Stimulated activated naive CD8-positive, alpha-beta T cell treated with anti-CD3 and anti-CD28 coated beads, Interleukin-15, Interleukin-2, amounts not matched to agents 100 U/mL and 50 U/mL, for 24 hours (primary cell): ENCODE measurements around the gene CELF2.
A peak's percentile ranks its signal among the peaks of the same experiment; 100 is the strongest.

Experiments
- ATAC-seq: fragments of 150-1000 bp; cut with Tn5 transposase; one replicate; pipeline ENCODE4 v1.10.0; 2021
- DNase-seq: peaks from one replicate; pipeline ENCODE4 v3.0.0; 2021

CELF2 gene

DNA sequence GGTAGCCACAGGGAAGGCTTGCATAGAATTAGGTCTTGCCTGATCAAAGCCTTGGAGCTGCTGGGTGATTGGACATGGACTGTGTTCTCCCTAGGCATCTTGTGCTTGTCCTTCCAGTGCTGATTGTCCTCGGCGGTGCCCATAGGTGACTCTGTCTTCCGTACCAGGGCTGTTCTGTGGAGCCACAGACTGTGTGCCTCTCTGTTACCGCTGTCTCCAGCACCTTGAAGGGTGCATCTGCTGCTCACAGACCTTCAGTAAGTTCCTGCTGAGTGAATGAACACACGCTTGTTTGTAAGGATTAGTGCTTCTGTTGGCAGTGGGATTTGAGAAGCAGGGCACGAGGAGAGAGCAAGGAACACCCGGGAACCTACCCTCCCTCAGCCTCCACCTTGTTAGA lies 116.7 kb downstream of the CELF2 start:
- no peak for ATAC-seq
- DNase-seq: no peak

DNA sequence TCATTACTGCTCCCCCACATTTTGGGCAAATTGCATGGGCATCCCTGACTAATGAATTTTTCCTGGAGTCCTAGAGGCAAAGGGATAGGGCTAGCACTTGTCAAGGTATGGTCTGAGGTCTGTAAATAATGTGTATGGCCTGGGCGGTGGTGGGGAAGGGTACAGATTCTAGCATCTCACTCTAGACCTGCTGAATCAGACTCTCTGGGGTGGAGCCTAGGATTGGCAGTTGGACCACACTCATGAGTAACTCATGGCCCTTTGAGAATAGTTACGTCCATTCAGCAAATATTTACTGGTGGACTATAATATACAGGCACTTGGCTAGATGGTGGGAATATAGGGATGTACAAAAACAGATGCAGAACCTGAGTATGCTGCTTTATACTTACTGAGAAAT lies 118.0 kb downstream of the CELF2 start:
- ATAC-seq: no peak
- DNase-seq: no peak

DNA sequence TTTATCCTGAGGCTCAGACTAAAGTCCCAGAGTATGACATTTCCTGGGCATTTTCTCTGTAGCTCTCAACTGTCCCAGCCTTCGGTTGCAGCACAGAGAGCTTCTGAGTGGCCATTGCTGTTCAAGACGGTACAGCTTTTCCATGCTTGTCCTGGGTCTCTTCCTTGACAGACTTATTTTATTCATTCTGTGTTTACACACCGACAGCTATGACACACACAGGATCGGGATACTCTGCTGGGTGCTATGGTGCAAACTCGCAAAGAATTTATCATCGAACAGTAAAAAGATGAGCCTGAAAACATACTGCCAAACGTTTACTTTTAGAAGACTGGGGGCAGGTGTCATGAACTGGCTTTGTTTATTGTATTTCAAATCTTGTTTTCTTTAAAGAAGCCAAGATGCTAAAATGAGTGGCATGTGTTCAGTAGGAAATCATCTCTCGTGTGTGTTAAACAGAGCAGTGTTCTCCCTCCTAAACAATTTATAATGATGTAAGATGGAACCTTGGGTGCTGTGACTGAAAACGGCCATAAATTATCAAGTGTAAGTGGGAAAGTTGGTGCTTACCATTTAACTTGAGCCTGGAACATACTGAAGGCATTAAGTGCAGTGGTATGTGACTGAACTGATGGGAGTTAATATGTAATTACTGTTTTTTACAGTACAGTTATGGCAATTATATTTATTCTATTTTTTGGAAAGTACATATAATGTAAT lies 120.8 kb downstream of the CELF2 start:
- no peak for DNase-seq
- no peak for ATAC-seq

DNA sequence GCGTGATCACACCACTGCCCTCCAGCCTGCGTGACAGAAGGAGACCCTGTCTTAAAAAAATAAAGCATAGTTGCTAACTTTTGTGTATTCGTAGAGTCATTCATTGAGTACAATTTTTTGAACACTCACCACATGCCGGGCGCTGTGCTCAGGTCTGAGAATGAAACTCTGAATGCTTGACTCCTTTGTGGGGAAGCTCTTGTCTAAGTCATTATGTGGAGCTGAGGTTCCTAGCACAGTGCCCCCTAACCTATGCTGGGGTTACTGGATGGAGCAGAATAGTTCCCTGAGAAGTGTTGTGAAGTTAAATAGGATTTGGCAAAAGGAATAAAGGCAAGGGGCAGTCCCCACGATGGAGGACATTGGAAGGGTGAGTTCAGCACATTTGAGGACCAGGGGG lies 123.3 kb downstream of the CELF2 start:
- peak; percentile 45 for ATAC-seq

DNA sequence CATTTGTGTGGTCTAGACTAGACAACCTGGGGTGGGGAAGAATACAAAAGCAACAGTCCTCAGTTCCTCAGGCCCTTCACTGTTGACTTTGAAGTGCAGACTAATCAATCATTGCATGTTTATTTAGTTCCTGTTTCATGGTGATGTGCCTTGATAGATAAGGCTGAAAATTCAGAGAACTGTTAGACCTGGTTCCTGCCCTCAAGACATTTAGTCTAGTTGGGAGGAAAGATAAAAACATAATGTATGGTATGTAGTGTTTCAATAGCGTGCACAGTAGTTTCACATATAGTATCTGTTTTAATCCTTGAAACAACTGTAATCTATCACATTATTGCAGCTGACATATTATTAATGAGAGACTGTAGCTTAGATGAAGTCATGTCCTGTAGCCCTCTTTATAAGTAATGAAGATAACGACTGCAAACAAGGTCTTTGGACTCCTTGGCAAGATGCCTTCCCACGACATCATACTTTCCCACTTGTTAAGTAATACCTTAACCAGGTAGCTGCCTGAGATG lies 124.0 kb downstream of the CELF2 start:
- ATAC-seq: no peak
- no peak for DNase-seq

More for the DNA sequence above, 123.3 kb downstream of the CELF2 start:
- DNase-seq: no peak

DNA sequence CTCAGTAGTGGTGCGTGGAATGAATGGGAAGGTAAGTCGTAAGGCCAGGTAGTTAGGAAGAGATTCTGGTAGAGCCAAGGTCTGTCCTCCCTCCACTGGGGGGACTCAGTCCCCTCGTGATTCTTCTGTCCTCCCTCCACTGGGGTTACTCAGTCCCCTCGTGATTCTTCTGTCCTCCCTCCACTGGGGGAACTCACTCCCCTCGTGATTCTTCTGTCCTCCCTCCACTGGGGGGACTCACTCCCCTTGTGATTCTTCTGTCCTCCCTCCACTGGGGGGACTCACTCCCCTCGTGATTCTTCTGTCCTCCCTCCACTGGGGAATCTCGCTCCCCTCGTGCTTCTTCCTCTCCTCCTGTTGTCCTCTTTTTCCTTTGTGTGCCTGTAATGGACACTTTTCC lies 125.1 kb downstream of the CELF2 start:
- ATAC-seq (no peak), DNase-seq (no peak)

DNA sequence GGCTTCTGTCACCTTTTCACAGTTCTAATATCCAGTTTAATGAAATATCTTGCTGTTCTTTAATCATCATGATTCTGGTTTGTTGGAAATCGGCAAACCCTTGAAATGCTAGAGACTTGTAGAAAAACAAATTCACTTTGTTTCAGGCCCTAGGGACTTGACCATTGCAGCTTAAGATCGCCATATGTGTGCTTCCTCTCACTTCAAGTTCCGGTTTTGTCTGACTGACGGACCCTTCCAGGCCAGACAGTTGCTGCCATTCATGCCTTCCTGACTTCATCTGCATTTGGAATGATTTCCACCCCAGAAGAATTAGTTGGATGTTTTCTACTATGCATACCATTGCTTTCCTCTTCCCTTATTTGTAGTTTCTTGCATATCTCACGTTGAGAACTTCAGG lies 125.6 kb downstream of the CELF2 start:
- ATAC-seq (no peak), DNase-seq (no peak)

DNA sequence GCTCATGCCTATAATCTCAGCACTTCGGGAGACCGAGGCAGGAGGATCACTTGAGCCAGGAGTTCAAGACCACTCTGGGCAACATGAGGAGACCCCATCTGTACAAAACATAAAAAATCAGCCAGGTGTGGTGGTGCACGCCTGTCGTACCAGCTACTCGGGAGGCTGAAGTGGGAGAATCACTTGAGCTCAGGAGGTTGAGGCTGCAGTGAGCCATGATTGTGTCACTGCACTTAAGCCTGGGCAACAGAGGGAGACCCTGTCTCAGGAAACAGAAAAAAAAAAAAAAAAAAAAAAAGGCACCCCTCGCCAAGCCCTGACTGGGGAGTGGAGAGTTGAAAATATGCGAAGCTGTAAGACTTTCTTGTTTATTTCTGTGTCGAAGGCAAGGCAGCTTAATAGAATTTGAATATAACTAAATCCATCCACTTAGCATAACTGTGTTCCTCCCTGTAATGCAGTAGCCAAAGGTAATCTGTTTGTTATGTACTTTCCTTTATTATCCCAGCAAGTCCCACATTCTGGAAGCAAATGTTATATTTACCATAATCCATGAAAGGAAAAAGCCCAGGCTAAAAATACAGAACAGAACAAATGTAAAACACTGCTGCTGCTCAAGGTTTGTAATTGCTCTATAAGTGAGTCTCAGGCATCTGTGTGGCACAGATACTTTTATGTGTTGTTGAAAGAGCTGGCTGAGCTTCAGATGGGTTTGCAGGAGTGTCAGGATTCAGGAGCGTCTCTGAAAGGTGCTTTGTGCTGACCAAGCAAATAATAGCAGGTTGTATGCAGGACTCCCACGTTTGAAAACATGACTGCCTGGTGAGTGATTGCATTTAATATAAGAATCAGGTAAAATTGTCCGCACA lies 127.2 kb downstream of the CELF2 start:
- ATAC-seq: no peak
- no peak for DNase-seq

DNA sequence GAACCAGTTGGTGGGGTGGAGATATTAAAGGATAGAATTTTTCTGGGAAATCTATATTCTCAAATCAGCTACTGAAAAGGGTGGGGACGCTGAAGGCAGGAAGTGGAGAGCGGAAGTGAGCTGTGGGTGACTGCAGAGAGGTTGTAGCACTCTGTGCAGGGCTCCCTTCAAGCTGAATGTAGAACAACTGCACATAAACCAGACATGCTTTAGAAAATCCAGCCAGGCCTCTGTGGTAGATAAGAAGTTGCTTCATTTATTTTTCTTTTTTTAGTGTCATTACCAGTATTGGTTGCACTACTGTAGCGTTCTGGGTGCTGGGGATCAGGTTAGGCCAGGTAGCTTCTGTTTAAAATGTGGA lies 127.8 kb downstream of the CELF2 start:
- ATAC-seq: peak; percentile 60
- peak; percentile 59 for DNase-seq

DNA sequence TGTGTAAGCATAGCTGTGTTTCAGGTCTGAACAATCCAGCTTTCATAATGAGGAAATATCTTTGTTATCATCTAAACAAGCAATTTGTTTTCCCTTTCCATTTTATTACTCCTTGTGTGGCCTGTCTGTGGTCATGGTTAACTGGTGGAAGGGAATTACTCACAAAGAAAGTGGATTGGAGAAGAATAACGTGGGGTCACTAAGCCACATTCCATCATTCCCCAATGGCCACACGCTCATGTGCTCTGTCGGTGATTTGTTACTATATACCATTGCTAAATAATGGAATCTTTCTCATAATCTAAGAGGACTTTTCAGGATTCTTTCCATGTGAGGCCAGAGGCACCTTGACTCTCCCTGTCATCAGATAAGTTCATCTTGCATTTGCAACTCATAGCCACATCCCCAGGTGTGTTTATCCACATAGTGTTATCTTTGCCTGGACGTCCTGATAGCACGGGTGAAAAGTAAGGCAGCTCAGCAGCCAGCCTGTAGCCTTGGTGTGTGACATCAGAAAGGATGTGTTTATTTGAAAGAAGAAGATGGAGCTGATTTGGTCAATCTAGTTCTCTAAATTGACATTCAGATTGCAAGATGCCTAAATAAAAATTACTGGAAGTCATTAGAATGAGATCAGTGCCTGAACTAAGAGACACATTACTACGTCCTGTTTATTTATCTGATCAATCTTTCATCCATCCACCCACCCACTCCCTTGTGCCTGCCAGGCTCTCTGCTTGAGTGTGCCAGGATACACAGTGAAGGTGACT lies 128.9 kb downstream of the CELF2 start:
- ATAC-seq: no peak
- no peak for DNase-seq

DNA sequence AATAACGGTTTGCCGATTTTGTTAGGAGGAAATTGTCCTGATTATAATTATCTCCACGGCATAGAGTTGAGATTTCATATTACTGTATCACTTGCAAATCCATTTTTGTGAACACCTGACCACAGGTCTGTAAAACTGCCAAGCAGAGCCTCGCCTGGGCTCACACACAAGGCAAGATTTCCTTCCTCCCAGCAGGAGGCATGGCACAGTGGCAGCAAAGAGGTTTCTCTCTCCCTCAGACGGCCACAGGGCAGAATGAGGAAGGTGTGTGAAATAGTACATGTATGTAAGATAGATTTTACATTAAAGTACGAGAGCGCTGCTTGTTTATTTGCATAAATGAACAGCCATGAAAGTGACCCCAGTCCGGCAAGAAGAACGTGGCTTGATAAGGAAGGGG lies 130.1 kb downstream of the CELF2 start:
- DNase-seq (peak; percentile 43), ATAC-seq (peak; percentile 49)

DNA sequence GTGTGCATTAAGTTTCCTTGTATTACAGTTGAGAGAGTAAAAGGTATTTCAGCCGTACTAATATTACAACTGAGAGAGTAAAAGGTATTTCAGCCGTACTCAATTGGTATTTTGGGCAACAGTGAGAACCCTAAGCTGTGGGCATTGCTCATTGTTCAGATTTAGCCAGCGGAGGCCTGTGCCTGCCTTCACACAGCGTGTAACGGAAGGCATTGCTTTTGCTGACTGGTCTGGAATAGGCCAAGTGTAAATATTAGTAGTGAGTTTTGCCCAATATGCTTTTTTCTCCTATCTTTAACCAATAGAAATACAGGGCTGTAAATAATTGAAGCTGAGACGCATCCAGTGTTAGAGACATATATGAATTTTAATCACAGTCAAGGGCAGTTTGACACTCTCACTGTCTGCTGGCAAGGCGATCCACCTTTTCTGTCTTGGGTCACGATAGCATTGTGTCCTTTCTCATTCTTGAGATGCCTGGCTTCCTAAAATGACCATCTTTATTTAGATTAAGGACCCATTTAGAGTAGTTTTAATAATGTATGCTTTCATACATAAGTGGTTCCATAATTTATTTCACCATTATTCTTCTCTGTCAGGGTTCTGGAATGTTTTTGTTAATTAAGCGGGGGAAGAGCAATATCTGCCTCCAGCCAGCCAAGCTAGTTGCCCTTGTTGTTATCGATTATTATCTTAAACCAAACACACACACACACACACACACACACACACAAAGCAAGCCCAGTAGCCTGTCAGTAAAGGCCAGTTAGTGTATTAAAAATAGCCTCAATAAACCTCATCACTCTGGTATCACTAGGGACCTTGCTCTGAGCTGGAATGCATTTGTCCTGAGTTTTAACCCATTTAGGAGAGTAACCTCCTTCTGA lies 130.7 kb downstream of the CELF2 start:
- ATAC-seq (no peak), DNase-seq (no peak)

DNA sequence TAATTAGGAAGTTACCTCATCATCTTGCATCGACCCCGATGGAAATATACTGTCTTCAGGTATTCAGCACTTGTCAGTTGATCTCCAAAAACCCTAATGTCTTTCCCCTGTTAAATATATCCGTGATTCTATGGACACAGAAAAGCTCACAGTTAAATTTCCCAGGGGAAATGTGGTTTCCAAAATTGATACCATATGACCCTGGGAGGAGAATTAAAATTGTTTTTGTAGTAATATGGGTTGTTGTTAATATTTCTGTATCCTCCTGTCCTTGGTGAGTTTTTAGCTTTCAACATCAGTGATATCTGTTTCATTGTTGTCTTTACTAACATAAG lies 132.1 kb downstream of the CELF2 start:
- DNase-seq: no peak
- no peak for ATAC-seq

DNA sequence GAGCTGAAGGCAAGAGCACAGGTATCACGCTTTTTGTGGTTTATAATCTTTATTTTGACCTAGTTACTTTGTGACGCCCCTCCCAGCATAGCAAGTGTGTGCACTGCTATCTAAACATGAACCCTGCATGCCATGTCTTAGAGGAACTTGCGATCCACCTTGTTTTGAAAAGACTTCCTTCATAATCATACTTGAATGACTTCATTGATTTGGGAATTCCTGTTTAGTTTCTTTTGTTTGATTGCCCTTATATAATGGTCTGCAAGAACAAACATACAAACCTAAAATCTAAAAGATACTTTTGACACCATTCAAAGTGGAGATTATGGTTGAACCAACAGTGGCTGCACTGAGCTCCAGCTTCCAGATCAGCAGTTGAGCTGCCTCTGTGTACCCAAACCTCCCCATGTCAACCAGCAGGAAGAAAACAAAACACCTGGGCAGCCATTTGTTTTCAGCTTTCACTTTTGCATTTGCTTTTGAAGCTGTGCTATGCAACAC lies 132.6 kb downstream of the CELF2 start:
- no peak for DNase-seq
- no peak for ATAC-seq

DNA sequence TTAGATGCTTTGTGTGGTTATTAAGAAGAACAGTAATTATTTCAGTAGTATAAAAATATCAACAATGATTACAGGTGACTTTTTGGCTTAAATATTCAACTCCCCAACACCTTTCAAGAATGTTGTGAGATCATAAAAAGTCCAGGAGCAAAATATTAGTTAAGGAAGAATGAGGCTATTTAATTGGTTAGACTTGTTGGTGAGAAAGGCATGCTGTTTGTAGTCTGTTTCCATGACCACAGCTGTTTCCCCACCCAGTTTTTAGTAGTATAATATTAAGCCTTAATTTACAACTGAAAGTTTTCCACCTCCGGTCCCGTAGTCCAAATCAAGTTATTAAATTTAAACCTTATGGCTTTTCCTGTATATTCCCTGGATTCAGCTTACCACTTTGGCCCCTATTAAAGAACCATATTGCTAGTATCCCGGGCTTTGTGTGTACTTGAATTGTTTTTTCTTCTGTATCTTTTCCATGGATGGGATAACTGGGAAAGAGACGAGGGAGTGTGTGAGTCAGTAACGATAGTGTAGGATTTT lies 133.3 kb downstream of the CELF2 start:
- ATAC-seq (no peak), DNase-seq (no peak)

DNA sequence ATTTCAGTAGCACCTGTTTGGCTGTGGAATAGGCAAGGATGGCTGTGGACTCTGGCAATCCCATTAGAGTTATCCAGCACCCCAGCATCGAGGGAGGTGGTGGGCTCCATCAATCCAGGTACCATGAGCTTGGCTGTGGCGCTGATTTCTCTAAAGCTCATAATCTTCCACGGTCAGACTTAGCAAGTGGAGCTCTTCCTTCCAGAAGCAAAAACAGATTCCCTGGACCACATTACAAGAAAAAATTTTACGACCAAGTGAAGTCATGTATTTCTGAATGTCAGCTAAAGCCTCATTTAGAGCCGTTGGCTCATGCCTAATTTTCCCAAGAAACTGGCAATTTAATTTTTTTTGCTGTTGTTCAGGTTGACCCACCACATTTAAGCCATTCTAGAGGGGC lies 135.1 kb downstream of the CELF2 start:
- ATAC-seq (no peak), DNase-seq (no peak)

DNA sequence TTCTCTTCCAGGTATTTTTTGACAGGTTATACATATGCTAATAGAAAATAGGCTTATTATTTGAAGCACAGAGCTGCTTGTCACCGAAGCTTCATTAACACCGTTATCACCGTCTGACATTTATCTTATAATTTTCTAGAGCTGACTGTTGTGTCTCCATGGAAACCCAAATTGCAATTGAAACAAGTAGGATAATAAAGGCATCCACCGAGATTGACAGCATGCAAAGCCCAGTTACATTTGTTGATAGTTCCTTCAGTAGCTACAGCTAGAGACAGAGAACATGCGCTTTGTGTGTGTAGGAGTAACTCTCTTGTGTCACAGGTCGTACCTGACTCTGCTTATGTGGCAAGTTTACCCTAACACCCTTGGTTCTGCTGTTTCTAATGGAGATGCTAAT lies 135.6 kb downstream of the CELF2 start:
- DNase-seq (no peak), ATAC-seq (no peak)

DNA sequence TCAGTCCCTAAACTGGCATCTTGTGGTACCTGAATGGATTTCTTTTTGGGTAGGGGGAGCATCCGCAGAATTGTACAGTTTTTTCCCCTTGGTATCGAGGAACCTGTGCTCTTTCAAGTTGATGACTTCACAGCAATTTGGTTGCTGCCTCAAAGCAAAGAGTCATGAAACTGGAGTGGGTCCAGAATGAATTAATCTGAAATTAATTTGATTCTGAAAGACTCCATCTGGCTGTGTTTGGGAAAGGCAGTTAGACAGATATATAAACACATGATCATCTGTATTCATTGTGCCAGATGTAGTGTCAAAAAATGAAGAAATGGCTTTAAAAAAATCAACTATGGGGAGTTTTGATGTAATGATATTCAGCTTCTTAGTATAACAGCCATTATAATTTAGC lies 136.1 kb downstream of the CELF2 start:
- ATAC-seq: no peak
- DNase-seq: no peak

DNA sequence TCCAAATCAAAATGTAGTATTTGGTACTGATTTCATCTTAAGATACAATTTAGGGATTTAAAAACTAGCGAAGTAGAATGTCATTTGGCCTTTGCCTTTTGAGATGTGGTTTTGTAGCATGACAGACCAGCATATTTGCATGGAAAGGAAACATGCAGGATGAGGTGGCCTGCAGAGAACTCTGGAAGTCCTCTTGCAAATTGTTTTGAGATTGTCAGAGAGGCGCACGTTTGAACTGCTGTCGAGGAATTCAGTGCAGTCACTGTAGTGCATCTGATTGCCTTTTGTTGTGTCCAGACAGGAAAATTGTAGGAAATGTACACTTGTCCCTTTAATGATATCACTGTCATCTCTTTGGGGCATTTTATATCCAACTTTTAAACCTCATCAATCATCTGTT lies 136.7 kb downstream of the CELF2 start:
- no peak for ATAC-seq
- no peak for DNase-seq

DNA sequence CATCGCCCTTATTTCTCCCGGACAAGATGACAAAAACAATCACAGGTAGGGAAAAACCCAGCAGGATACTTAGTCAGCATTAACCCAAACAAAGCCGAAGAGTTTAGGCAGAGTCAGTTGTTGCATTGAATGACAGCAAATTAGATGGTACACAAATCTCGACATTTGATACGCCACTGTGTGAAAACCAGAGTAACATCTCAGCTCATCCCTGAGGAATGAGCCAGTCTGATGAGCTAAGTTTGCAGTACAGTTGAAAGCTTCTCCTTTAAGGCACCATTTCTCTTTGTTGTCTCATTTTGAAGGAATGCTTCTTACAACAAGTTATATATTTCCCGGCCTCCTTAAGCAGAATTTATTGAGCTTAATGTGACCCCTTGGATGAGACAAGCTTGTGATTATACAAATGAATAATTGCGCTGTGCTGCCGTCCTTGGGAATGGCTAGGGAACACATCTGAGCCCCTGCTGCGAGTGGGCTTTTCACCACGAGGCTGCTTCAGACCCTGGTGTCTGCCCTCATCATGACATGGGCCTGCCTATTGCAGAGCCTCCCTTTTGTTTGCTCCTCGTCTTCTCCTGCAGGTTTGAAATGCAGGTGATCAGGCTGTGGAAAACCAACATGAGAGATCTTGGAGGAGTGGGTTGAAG lies 137.3 kb downstream of the CELF2 start:
- ATAC-seq (no peak), DNase-seq (no peak)

DNA sequence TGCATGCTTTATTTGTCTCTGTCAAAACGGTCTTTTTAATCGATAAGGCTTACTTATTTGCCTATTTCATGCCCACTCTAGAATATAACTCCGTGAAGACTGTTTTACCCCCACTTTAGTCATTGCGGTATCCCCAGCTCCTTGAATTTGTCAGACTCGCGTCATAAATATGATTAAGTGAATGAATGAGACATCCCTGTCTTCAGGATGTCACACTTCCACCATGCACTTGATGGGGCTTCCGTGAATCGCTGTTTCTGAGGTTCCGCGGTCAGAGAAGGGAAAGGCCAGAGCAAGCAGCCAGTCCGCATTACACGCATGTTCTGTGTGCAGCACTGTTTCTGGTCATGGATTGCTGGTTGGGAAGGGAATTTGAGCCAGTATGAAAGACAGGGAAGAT lies 138.8 kb downstream of the CELF2 start:
- ATAC-seq: peak; percentile 45
- DNase-seq: peak; percentile 32
